Stimulated activated CD8-positive, alpha-beta memory T cell treated with anti-CD3 and anti-CD28 coated beads, Interleukin-7, amount 100 ng/mL, for 24 hours (primary cell): ENCODE results near the gene RELA.
"Not testable (repeated sequence)": the region's sequence is repeated elsewhere in the genome, so short reads cannot be mapped to it uniquely, and the experiment has no call there.

Experiments
- DNase-seq: peaks from one replicate; pipeline ENCODE4 v3.0.0-alpha.2; 2020; ENCODE audit warnings: low read depth

The RELA gene

GRCh38 chr11:65672180-65672860 is 9.6 kb upstream of the RELA start:
- DNase-seq, result no peak

- no peak for DNase-seq
These were observed 1.0 kb upstream of the RELA start for GRCh38 chr11:65663639-65664200.

- DNase-seq, result no peak
These were observed 393 bp downstream of the RELA start for GRCh38 chr11:65662247-65662798.

GRCh38 chr11:65661599-65662246 is 993 bp downstream of the RELA start:
- no peak for DNase-seq

GRCh38 chr11:65660908-65661307 is 1.8 kb downstream of the RELA start:
- DNase-seq, result not testable (repeated sequence)

GRCh38 chr11:65660038-65660437 is 2.7 kb downstream of the RELA start:
- no peak for DNase-seq

- no peak for DNase-seq
These were observed 4.3 kb downstream of the RELA start for GRCh38 chr11:65658174-65659021.

- DNase-seq, result no peak
These were observed 5.3 kb downstream of the RELA start for GRCh38 chr11:65657426-65657825.

GRCh38 chr11:65655570-65656332 is 7.0 kb downstream of the RELA start:
- no peak for DNase-seq

- DNase-seq, result no peak
These were observed 8.1 kb downstream of the RELA start for GRCh38 chr11:65654375-65655349.

GRCh38 chr11:65653229-65654225 is 9.2 kb downstream of the RELA start:
- no peak for DNase-seq

GRCh38 chr11:65652511-65653228 is 10.0 kb downstream of the RELA start:
- DNase-seq, result peak; percentile 92

- no peak for DNase-seq
These were observed 10.9 kb downstream of the RELA start for GRCh38 chr11:65651589-65652510.

- no peak for DNase-seq
These were observed 11.5 kb downstream of the RELA start for GRCh38 chr11:65651339-65651588.

GRCh38 chr11:65650547-65651338 is 12.0 kb downstream of the RELA start:
- no peak for DNase-seq

GRCh38 chr11:65649656-65650546 is 12.8 kb downstream of the RELA start:
- DNase-seq, result no peak
